Brain microvascular endothelial cell (primary cell): Measurements from ENCODE around the gene IL31RA.

Experiments
- DNase-seq: peaks from one replicate; pipeline ENCODE4 v3.0.0-alpha.2; 2020
- H3K27ac ChIP-seq: fragments of 250-450 bp; sonication (Bioruptor Pico); 2 replicates; pipeline ENCODE4 v1.5.1; 2020; ENCODE audit warnings: mild to moderate bottlenecking, moderate library complexity
- H3K27me3 ChIP-seq: fragments of 250-450 bp; sonication (Bioruptor Pico); replicated peaks from 2 replicates; pipeline ENCODE4 v1.5.1; 2020; ENCODE audit warnings: mild to moderate bottlenecking
- H3K36me3 ChIP-seq: fragments of 250-450 bp; sonication (Bioruptor Pico); replicated peaks from 2 replicates; pipeline ENCODE4 v1.5.1; 2020; ENCODE audit warnings: mild to moderate bottlenecking
- H3K4me3 ChIP-seq: 2 replicates; pipeline ENCODE4 v1.5.1; 2011; ENCODE audit warnings: low read depth, mild to moderate bottlenecking, control low read depth, low read length, moderate library complexity
- CTCF ChIP-seq: IDR thresholded peaks from 2 replicates; pipeline ENCODE4 v1.5.1; 2011; ENCODE audit warnings: low read depth, mild to moderate bottlenecking, moderate library complexity, low read length, control low read depth, inconsistent platforms; ENCODE audit errors: missing control alignments
- in situ Hi-C: cut with HindIII; loops from 2 replicates; pipeline ENCODE4 v1.10.0; 2017; ENCODE audit warnings: low sequenced_read_pairs, low pct_ligation_motif_present

The IL31RA gene

DNA sequence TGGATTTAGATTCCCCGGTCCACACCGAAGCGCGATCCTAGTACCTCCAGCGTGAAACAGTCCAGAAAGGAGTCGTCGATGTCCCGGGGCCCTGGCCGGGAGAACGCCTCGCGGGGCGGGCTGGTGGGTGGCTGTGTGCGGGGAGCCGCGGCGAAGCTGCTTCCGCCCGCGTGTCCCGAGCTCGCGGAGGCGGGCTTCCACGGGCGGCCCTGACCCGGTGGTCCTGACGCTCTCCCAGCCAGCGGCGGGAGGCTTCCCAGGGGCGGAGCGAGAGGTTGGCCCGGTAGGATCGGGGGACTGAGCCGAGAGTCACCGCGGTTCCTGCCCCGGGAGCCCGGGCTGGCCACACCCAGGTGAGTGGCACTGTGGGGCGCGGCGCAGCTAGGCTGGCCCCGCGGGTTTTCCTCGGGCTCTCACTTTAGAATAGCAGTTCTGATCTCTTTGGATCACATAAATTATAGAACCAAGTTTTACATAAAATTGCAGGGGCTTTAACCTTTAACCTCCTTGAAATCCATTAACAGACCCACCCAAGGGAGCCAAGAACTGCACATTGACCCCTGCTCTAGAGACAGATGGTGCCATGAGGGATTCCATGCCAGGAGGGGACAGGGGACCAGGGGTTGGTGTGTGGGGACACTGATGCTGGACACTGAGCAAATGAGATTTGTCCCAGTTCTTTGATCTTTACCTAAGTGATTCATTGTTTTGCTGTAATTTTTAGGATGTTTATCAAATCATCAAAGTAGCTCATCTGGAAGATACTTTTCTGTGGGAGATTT, 29.2 kb upstream of the IL31RA start:
- no peak for TF ChIP-seq CTCF
- H3K36me3 ChIP-seq: no peaks in the 10 kb centered on the region
- H3K27ac ChIP-seq: no peak overlapping the region
- H3K27me3 ChIP-seq: no peaks in the 10 kb centered on the region
- no peak for DNase-seq
- in situ Hi-C loops: no loop called here
- H3K4me3 ChIP-seq: peak overlapping the region; percentile 52

DNA sequence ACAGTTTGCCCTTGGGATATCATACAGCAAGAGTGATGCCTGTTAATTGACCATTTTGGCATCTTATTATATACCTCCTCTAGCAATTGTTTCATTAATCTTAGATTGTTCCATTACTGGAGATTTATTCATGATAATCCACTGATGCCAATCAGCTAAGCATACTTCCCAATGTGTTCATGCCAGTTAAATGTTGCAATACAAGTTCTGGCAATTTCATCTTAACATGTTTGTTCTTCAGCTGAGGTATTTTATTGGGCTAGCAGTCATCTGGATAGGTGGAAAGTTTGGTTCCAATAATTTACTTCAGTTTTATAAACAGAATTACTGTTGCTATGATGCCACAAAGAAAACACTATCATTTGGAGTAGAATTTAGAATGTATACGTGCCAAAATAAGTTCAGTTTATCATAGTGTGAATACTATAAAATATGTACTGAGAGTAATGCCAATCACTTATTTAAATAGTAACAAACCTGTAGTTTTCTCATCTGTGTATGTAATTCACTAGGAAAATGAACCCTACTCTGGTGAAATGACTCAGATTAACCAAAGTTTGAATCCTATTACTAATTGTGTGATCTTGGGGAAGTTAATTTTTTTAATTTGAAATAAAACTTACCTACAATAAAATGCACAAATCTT, 27.9 kb upstream of the IL31RA start:
- no peaks in the 10 kb centered on the region for H3K36me3 ChIP-seq
- H3K4me3 ChIP-seq: no peak overlapping the region
- H3K27ac ChIP-seq: no peak overlapping the region
- no peak for TF ChIP-seq CTCF
- in situ Hi-C loops: no loop called here
- DNase-seq: no peak
- H3K27me3 ChIP-seq: no peaks in the 10 kb centered on the region

- in situ Hi-C loops: no loop called here
- no peak for TF ChIP-seq CTCF
- DNase-seq: no peak
- H3K27me3 ChIP-seq: no peaks in the 10 kb centered on the region
- no peak overlapping the region for H3K4me3 ChIP-seq
- no peaks in the 10 kb centered on the region for H3K36me3 ChIP-seq
- H3K27ac ChIP-seq: no peak overlapping the region
These were observed 21.2 kb upstream of the IL31RA start for GRCh38 chr5:55829956-55830355.

GRCh38 chr5:55832446-55832845, 18.7 kb upstream of the IL31RA start:
- no peak overlapping the region for H3K27ac ChIP-seq
- H3K36me3 ChIP-seq: no peaks in the 10 kb centered on the region
- TF ChIP-seq CTCF: no peak
- in situ Hi-C loops: no loop called here
- no peaks in the 10 kb centered on the region for H3K27me3 ChIP-seq
- DNase-seq: no peak
- H3K4me3 ChIP-seq: no peak overlapping the region

- TF ChIP-seq CTCF: no peak
These were observed 15.0 kb upstream of the IL31RA start for GRCh38 chr5:55836191-55836590.

More at GRCh38 chr5:55836191-55836590, 15.0 kb upstream of the IL31RA start:
- Histone ChIP-seq H3K36me3 (no peaks in the 10 kb centered on the region), H3K27me3 (no peaks in the 10 kb centered on the region), H3K27ac (no peak overlapping the region), H3K4me3 (no peak overlapping the region)
- in situ Hi-C loops: no loop called here
- DNase-seq: no peak
